ENCODE results near the gene UNC45A. TPM values are rescaled to one million over a fixed set of nuclear protein-coding genes. Genes with fewer than 3 reads are reported as not detected.

UNC45A gene
- total and polyA plus RNA-seq, 2 experiments from 2014 or later, result 55.2 to 55.3 TPM

GRCh38 chr15:90959894-90960293, 24.8 kb downstream of the UNC45A start:
- WGBS (ENCODE audit: low lambda C conversion rate, missing lambda C conversion rate), result 89% methylated on average over 5 of the region's 5 CpGs
- no peak for DNase-seq (ENCODE audit: low spot score)

GRCh38 chr15:90960298-90961091, 25.4 kb downstream of the UNC45A start:
- H2AFZ ChIP-seq, result no peak overlapping the region
- no peaks in the 10 kb centered on the region for H3K27me3 ChIP-seq
- no peaks in the 10 kb centered on the region for H3K36me3 ChIP-seq (replicated peaks; ENCODE audit: insufficient read depth, low read depth)
- TF ChIP-seq EZH2phosphoT487 (IDR thresholded peaks at IDR 0.05; ENCODE audit: low read depth, severe bottlenecking, unreplicated experiment) (no peak), CTCF (IDR thresholded peaks at IDR 0.05; ENCODE audit: poor library complexity) (no peak), EZH2 (IDR thresholded peaks at IDR 0.05; ENCODE audit: borderline replicate concordance) (no peak)
- no peaks in the 10 kb centered on the region for H3K9me3 ChIP-seq (ENCODE audit: low read depth)
- WGBS (ENCODE audit: low lambda C conversion rate, missing lambda C conversion rate), result 94% methylated on average over 20 of the region's 20 CpGs
- H4K20me1 ChIP-seq (ENCODE audit: insufficient read depth, poor library complexity, severe bottlenecking), result no peaks in the 10 kb centered on the region
- H3K27ac ChIP-seq, result no peak overlapping the region
- H3K79me2 ChIP-seq, result peaks cover 3% of the 10 kb centered on the region
- no peak overlapping the region for H3K4me2 ChIP-seq
- DNase-seq (ENCODE audit: low spot score), result no peak
- no peak overlapping the region for H3K4me3 ChIP-seq
- H3K4me1 ChIP-seq (ENCODE audit: insufficient read depth), result peaks cover 14% of the 10 kb centered on the region
- H3K9me2 ChIP-seq (replicated peaks; ENCODE audit: insufficient read depth), result no peaks in the 10 kb centered on the region

More at GRCh38 chr15:90959894-90960293, 24.8 kb downstream of the UNC45A start:
- peaks cover 17% of the 10 kb centered on the region for H3K4me1 ChIP-seq (ENCODE audit: insufficient read depth)
- TF ChIP-seq EZH2 (IDR thresholded peaks at IDR 0.05; ENCODE audit: borderline replicate concordance) (no peak), CTCF (IDR thresholded peaks at IDR 0.05; ENCODE audit: poor library complexity) (no peak), EZH2phosphoT487 (IDR thresholded peaks at IDR 0.05; ENCODE audit: low read depth, severe bottlenecking, unreplicated experiment) (no peak)
- H3K4me2 ChIP-seq, result no peak overlapping the region
- no peaks in the 10 kb centered on the region for H3K9me3 ChIP-seq (ENCODE audit: low read depth)
- no peaks in the 10 kb centered on the region for H3K36me3 ChIP-seq (replicated peaks; ENCODE audit: insufficient read depth, low read depth)
- H3K9me2 ChIP-seq (replicated peaks; ENCODE audit: insufficient read depth), result no peaks in the 10 kb centered on the region
- no peaks in the 10 kb centered on the region for H3K27me3 ChIP-seq
- no peaks in the 10 kb centered on the region for H4K20me1 ChIP-seq (ENCODE audit: insufficient read depth, poor library complexity, severe bottlenecking)
- no peak overlapping the region for H2AFZ ChIP-seq
- H3K79me2 ChIP-seq, result peaks cover 3% of the 10 kb centered on the region
- H3K4me3 ChIP-seq, result no peak overlapping the region
- H3K27ac ChIP-seq, result no peak overlapping the region

GRCh38 chr15:90962021-90962420, 26.9 kb downstream of the UNC45A start:
- Histone ChIP-seq H3K9me3 (ENCODE audit: low read depth) (no peaks in the 10 kb centered on the region), H2AFZ (no peak overlapping the region), H3K27ac (no peak overlapping the region), H3K36me3 (replicated peaks; ENCODE audit: insufficient read depth, low read depth) (no peaks in the 10 kb centered on the region), H4K20me1 (ENCODE audit: insufficient read depth, poor library complexity, severe bottlenecking) (no peaks in the 10 kb centered on the region), H3K79me2 (no peaks in the 10 kb centered on the region), H3K4me3 (no peak overlapping the region), H3K4me2 (no peak overlapping the region), H3K4me1 (ENCODE audit: insufficient read depth) (peaks cover 4% of the 10 kb centered on the region), H3K9me2 (replicated peaks; ENCODE audit: insufficient read depth) (no peaks in the 10 kb centered on the region), H3K27me3 (no peaks in the 10 kb centered on the region)
- 85% methylated on average over 4 of the region's 4 CpGs for WGBS (ENCODE audit: low lambda C conversion rate, missing lambda C conversion rate)
- TF ChIP-seq CTCF (IDR thresholded peaks at IDR 0.05; ENCODE audit: poor library complexity) (no peak), EZH2 (IDR thresholded peaks at IDR 0.05; ENCODE audit: borderline replicate concordance) (no peak), EZH2phosphoT487 (IDR thresholded peaks at IDR 0.05; ENCODE audit: low read depth, severe bottlenecking, unreplicated experiment) (no peak)
- no peak for DNase-seq (ENCODE audit: low spot score)
